ENCODE measurements around the gene ERV3-1. TPM values are rescaled to one million over a fixed set of nuclear protein-coding genes. Genes with fewer than 3 reads are reported as not detected.
"Not testable (repeated sequence)": the region's sequence is repeated elsewhere in the genome, so short reads cannot be mapped to it uniquely, and the experiment has no call there.

The ERV3-1 gene
- total RNA-seq, 1 donor from 2014 or later, result 26.8 TPM

DNA sequence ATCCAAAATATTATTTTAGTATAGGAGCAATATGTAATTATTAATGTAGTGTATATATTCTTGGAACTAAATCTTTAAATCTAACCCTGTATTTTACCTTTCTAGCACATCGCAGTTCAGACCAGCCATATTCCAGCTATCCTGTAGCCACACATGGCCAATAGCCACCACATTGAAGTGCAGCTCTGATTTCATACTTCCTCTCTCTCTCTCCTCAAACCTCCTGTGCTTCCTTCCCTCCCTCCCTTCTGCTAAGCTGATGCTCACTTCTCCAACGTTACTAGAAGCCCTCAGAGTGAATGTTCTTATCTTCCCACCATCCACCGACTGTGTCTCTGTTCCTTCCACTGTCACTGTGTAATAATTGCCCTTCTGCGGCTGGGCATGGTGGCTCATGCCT is 549 bp upstream of the ERV3-1 start:
- DNase-seq (ENCODE audit: low spot score); intact Hi-C loops (cut with DNase I): not testable (repeated sequence)
- ATAC-seq, result peak; percentile 45

GRCh38 chr7:65004575-65004974 is 1.9 kb downstream of the ERV3-1 start:
- ATAC-seq (no peak), DNase-seq (ENCODE audit: low spot score) (no peak)
- intact Hi-C loops (cut with DNase I), result no loop called here

DNA sequence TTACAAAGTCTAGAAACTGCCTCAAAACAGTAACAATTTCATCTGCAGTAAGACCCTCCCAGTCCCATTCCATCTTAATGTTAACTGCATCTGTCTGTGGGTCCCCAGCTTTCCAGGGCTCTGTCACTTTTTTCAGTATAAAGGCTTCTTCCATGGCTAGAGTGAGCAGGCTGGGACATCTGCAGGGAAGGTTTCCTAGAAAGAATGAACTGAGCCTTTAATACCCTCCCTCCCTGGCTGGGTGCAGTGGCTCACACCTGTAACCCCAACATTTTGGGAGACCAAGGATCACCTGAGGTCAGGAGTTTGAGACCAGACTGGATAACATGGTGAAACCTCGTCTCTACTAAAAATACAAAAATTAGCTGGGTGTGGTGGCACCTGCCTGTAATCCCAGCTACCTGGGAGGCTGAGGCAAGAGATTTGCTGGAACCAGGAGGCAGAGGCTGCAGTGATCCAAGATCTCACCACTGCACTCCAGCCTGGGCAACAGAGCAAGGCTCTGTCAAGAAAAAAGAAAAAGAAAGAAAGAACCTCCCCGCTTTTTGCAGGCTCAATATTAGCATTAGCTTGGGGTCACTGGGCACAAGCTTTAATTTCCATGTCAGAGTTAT is 3.4 kb downstream of the ERV3-1 start:
- DNase-seq (ENCODE audit: low spot score) (no peak), ATAC-seq (no peak)
- intact Hi-C loops (cut with DNase I), result no loop called here

GRCh38 chr7:65001291-65001814 is 5.1 kb downstream of the ERV3-1 start:
- ATAC-seq, result no peak
- DNase-seq (ENCODE audit: low spot score), result no peak
- intact Hi-C loops (cut with DNase I), result no loop called here

DNA sequence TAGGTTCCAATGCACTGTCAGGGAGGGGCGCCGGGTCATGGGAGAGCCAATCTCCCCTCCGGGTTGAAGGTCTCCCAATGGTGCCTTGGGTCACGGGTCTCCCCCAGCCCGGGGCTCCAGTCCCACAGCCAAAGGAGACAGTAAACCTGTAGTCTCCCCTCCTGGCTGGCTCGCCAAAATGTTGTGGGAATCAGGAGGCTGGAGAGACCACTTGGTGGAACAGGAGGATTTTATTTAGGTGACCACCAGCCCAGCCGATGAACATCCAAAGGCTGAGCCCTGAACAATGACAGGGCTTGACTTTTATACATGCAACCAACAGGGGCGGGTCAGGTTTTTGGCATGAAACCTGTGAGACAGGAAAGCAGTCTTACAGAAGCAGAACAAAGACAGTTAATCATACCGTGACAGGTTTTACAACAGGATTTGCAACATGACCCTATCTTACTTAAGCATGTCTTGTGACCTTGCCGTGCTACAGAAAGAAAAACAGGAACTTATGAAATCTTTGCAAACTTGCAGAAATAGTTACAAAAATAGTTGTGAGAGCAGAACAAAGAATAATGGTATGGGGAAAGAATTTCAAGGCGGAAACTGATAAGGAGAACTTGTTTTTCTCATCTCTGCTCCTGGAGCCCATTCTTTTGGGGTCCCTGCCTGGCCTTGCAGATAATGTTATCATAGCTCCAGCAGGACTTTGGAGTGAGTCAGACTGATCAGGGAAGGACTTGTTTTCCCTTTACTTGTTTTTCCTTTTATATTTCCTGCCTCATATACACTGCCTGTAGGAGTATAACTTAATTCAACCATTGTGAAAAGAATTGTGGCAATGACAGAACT is 7.1 kb downstream of the ERV3-1 start:
- intact Hi-C loops (cut with DNase I), result no loop called here
- peak; percentile 64 for ATAC-seq
- no peak for DNase-seq (ENCODE audit: low spot score)

GRCh38 chr7:64998865-64999164 is 7.7 kb downstream of the ERV3-1 start:
- DNase-seq (ENCODE audit: low spot score) (no peak), ATAC-seq (no peak)
- intact Hi-C loops (cut with DNase I), result no loop called here

- DNase-seq (ENCODE audit: low spot score) (no peak), ATAC-seq (no peak)
- intact Hi-C loops (cut with DNase I), result no loop called here
These were observed 8.5 kb downstream of the ERV3-1 start for GRCh38 chr7:64997927-64998391.

DNA sequence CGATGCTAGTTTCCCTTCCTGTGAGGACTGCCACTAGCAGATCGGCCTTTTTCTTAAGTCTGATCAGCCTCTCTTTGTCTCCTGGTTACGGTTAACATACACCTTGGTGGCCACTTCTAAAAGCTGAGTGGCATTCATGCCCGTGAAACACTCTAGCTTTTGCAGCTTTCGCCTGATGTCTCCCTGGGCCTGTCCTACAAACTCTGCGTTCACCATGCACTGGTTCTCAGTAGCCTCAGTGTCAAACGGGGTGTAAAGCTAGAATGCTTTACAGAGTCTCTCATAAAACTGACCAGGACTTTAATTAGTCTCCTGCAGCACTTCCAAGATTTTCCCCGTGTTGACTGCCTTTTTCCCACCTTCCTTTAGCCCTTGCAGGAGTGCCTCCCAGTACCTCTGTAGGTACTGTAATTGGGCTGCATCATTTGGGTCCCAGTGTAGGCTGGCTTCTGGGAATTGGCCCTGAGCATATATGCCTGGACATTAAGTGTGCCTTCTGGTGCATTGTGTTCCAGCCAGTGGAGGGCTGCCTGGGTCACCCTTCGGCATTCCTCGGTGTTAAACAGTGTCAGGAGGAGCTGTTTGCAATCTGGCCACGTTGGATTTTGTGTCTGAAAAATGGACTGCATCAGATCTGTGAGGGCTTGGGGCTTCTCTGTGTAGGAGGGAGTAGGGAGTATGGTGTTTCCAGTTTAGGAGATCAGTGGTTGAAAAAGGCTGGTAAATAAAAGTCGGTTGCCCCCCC is 9.2 kb downstream of the ERV3-1 start:
- ATAC-seq (no peak), DNase-seq (ENCODE audit: low spot score) (no peak)
- intact Hi-C loops (cut with DNase I), result no loop called here

DNA sequence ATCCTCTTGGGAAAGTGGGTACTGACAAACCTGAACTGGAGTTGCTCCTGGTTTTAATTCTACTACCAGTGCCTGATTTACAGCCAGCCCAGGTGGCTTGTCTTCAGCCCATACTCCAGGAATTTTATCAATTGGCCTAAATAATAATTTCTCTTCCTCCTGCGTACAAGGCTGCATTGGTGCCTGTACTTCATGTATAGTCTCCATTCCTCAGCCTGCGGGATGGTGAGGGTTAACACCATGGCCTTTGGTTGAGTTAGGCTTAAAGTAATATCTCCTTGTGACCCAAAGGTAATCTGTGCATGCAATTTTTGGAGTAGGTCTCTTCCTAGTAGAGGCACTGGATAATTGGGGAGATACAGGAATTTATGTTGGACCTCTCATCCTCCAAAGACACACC is 10.2 kb downstream of the ERV3-1 start:
- no peak for ATAC-seq
- no peak for DNase-seq (ENCODE audit: low spot score)
- intact Hi-C loops (cut with DNase I), result no loop called here

- DNase-seq (ENCODE audit: low spot score) (no peak), ATAC-seq (no peak)
- intact Hi-C loops (cut with DNase I), result no loop called here
These were observed 12.6 kb downstream of the ERV3-1 start for GRCh38 chr7:64993901-64994300.

DNA sequence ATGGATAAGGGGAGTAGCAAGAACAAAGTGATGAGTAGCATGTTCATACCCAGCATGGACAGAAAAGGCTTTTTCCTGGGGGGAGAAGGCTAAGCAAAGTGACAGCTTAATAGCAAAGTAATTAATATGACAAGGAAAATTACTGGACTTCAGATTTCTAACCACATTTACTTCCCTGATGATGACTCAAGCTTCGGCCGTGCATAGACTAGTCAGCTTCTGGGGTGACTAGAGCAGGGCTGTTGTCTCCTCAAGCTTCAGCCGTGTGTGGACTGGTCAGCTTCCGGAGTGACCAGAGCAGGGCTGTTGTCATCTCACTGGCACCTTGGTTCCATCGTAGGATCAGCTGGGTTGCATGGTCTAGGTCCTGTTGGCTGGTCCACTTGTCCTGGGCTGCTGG is 13.5 kb downstream of the ERV3-1 start:
- intact Hi-C loops (cut with DNase I), result no loop called here
- no peak for DNase-seq (ENCODE audit: low spot score)
- ATAC-seq, result no peak

DNA sequence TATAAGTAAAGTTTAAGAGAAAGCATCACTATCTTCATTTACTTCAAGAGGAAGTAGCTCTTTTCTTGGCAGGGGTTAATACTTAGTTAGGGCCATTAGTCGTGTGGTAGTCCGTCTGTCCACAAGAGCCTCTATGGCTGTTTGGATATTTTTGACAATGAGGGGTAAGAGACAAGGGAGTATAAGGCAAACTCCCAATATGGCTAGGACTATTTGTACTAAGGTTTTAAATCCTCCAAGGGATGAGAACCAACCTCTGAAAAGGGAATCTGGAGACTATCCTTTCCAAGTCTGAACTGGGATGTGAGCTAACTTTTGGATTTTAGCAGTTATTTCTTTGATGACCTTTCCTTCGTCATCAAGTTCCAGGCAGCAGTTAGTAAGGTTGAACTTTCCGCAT is 15.6 kb downstream of the ERV3-1 start, which contains the start of gene ZNF117:
ZNF117 (minus strand) TSS at position 101 of the 400 bp plus-strand sequence.
- ATAC-seq (no peak), DNase-seq (ENCODE audit: low spot score) (no peak)
- intact Hi-C loops (cut with DNase I), result no loop called here

DNA sequence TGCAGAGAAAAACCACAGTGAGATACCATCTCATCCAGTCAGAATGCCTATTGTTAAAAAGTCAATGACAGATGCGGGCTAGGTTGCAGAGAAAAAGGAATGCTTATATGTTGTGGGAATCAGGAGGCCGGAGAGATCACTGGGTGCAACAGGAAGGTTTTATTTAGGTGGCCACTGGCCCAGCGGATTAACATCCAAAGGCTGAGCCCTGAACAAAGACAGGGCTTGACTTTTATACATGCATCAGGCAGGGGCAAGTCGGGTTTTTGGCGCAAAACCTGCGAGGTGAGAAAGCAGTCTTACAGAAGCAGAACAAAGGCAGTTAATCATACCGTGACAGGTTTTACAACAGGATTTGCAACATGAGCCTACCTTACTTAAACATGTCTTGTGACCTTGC is 16.3 kb downstream of the ERV3-1 start:
- intact Hi-C loops (cut with DNase I), result no loop called here
- ATAC-seq (no peak), DNase-seq (ENCODE audit: low spot score) (no peak)

DNA sequence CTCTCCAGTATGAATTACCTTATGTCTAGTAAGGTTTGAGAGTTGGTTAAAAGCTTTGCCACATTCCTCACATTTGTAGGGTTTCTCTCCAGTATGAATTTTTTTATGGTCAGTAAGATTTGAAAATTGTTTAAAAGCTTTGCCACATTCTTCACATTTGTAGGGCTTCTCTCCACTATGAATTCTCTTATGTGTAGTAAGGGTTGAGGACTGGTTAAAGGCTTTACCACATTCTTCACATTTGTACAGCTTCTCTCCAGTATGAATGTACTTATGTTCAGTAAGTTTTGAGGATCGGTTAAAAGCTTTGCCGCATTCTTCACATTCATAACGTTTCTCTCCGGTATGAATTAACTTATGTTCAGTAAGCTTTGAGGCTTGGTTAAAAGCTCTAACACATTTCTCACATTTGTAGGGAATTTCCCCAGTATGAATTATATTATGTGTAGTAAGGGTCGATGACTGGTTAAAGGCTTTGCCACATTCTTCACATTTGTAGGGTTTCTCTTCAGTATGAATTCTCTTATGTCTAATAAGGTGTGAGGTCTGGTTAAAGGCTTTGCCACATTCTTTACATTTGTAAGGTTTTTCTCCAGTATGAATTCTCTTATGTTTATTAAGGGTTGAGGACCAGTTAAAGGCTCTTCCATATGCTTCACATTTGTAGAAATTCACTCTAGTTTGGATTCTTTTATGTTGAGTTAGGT is 27.8 kb downstream of the ERV3-1 start:
- no peak for ATAC-seq
- DNase-seq (ENCODE audit: low spot score), result no peak
- intact Hi-C loops (cut with DNase I), result no loop called here

DNA sequence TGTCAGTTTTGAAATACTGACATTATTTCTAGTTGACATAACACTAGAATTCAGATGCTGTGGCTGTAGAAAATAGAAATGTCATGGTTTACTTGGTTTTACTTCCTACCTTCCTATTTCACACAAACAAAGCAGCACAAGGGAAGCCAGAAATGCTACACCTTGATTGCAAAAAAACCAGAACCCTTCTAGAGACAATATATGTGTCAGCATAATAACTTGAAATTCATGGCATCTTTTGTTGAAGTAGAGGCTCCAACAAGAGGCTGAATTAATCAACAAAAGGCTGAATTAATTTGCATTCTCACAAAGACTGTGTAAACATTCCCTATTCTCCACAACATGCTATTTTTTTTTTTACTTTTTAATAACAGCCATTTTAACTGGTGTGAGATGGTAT is 40.9 kb downstream of the ERV3-1 start:
- no peak for ATAC-seq
- intact Hi-C loops (cut with DNase I), result no loop called here
- DNase-seq (ENCODE audit: low spot score), result no peak

GRCh38 chr7:64959072-64959747 is 47.3 kb downstream of the ERV3-1 start:
- ATAC-seq, result no peak
- intact Hi-C loops (cut with DNase I), result no loop called here
- no peak for DNase-seq (ENCODE audit: low spot score)

DNA sequence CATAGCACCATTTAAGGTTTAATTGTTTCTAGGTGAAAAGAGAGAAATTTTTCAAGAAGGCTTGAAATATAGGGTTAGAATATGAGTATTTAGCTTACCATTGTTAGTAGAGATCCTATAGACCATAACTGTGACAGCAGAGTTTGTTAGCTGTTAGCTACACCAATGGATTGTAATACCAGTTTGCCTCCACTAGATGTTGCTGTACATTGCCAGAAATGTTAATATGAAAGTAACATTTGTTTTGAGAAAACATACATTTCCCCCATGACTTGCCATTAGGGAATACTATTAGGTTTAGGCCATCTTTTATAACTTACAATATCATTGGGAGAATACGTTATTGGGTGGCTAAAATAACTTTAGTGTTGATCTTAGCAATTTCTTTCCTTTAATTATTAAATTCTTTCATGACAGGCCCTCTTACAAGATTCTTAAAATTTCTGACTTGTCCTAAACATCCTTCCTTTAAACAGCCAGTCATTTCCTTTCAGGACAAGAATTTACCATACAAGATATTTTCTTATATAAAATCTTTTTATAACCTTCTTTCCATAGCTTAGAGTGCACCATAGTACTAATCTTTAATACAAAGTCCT is 55.1 kb downstream of the ERV3-1 start:
- intact Hi-C loops (cut with DNase I), result loop anchor here (5.0 kb wide), 1 partner anchor 356 kb away; no protein-coding TSS in a partner anchor
- ATAC-seq (peak; percentile 70), DNase-seq (ENCODE audit: low spot score) (no peak)

DNA sequence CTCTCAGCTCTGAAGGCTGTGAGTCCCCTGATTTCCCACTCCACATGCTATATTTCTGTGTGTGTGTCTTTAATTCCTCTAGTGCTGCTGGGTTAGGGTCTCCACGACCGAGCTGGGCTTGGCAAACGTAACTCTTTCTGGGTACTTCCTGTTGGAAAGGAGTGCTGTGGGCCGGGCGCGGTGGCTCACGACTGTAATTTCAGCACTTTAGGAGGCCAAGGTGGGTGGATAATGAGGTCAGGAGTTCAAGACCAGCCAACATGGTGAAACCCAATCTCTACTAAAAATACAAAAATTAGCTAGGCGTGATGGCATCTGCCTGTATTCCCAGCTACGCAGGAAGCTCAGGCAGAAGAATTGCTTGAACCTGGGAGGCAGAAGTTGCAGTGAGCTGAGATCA is 55.8 kb downstream of the ERV3-1 start:
- ATAC-seq; DNase-seq (ENCODE audit: low spot score): not testable (repeated sequence)
- intact Hi-C loops (cut with DNase I), result loop anchor here (5.0 kb wide), 1 partner anchor 357 kb away; no protein-coding TSS in a partner anchor
